HL-60 (cell line): ENCODE data around the gene DGKE.

Experiments used
- GABPA ChIP-seq: IDR thresholded peaks from 2 replicates; pipeline ENCODE4 v1.6.1; 2012; ENCODE audit warnings: low read depth
- POLR2AphosphoS5 ChIP-seq: IDR thresholded peaks from 2 replicates; pipeline ENCODE4 v1.6.1; 2012; ENCODE audit warnings: low read depth
- SPI1 ChIP-seq: IDR thresholded peaks from 2 replicates; pipeline ENCODE4 v1.6.1; 2012; ENCODE audit warnings: low read depth, mild to moderate bottlenecking, borderline replicate concordance
- TF ChIP-seq, protein P1 (sequence below): IDR thresholded peaks from one replicate; pipeline ENCODE4 v1.5.1; 2011; ENCODE audit warnings: low read length, control low read depth, inconsistent platforms; ENCODE audit not compliant: insufficient read depth
- TF ChIP-seq, protein P2 (sequence below): IDR thresholded peaks from 2 replicates; pipeline ENCODE4 v1.6.1; 2012; ENCODE audit warnings: low read depth; ENCODE audit not compliant: insufficient replicate concordance

DNA sequence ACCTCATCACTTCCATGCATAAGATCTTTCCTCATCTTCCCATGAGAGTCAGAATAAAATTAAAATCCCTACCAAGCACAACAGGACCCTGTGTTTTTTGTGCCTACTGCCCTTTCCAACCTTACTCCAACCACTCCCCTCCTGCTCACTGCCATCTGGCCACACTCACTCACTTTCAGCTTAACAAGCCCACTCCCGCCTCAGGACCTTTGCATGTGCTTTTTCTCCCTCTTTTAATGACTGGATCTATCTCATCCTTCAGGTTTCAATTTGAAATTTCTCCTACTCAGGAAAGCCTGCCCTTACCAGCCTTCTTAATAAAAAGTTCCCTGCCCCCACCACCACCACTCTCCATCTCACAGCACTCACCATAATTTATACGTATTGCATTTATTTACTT is 14.9 kb upstream of the DGKE start:
- TF ChIP-seq POLR2AphosphoS5 (no peak), SPI1 (no peak), GABPA (no peak)
- TF ChIP-seq, protein P1, sequence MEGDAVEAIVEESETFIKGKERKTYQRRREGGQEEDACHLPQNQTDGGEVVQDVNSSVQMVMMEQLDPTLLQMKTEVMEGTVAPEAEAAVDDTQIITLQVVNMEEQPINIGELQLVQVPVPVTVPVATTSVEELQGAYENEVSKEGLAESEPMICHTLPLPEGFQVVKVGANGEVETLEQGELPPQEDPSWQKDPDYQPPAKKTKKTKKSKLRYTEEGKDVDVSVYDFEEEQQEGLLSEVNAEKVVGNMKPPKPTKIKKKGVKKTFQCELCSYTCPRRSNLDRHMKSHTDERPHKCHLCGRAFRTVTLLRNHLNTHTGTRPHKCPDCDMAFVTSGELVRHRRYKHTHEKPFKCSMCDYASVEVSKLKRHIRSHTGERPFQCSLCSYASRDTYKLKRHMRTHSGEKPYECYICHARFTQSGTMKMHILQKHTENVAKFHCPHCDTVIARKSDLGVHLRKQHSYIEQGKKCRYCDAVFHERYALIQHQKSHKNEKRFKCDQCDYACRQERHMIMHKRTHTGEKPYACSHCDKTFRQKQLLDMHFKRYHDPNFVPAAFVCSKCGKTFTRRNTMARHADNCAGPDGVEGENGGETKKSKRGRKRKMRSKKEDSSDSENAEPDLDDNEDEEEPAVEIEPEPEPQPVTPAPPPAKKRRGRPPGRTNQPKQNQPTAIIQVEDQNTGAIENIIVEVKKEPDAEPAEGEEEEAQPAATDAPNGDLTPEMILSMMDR, result no peak
- TF ChIP-seq, protein P2, sequence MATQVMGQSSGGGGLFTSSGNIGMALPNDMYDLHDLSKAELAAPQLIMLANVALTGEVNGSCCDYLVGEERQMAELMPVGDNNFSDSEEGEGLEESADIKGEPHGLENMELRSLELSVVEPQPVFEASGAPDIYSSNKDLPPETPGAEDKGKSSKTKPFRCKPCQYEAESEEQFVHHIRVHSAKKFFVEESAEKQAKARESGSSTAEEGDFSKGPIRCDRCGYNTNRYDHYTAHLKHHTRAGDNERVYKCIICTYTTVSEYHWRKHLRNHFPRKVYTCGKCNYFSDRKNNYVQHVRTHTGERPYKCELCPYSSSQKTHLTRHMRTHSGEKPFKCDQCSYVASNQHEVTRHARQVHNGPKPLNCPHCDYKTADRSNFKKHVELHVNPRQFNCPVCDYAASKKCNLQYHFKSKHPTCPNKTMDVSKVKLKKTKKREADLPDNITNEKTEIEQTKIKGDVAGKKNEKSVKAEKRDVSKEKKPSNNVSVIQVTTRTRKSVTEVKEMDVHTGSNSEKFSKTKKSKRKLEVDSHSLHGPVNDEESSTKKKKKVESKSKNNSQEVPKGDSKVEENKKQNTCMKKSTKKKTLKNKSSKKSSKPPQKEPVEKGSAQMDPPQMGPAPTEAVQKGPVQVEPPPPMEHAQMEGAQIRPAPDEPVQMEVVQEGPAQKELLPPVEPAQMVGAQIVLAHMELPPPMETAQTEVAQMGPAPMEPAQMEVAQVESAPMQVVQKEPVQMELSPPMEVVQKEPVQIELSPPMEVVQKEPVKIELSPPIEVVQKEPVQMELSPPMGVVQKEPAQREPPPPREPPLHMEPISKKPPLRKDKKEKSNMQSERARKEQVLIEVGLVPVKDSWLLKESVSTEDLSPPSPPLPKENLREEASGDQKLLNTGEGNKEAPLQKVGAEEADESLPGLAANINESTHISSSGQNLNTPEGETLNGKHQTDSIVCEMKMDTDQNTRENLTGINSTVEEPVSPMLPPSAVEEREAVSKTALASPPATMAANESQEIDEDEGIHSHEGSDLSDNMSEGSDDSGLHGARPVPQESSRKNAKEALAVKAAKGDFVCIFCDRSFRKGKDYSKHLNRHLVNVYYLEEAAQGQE, result no peak
